ENCODE measurements around the gene CNTROB. TPM values are rescaled to one million over a fixed set of nuclear protein-coding genes. Genes with fewer than 3 reads are reported as not detected.

The CNTROB gene
- total RNA-seq, 1 donor from 2014 or later, result 54.7 TPM

DNA sequence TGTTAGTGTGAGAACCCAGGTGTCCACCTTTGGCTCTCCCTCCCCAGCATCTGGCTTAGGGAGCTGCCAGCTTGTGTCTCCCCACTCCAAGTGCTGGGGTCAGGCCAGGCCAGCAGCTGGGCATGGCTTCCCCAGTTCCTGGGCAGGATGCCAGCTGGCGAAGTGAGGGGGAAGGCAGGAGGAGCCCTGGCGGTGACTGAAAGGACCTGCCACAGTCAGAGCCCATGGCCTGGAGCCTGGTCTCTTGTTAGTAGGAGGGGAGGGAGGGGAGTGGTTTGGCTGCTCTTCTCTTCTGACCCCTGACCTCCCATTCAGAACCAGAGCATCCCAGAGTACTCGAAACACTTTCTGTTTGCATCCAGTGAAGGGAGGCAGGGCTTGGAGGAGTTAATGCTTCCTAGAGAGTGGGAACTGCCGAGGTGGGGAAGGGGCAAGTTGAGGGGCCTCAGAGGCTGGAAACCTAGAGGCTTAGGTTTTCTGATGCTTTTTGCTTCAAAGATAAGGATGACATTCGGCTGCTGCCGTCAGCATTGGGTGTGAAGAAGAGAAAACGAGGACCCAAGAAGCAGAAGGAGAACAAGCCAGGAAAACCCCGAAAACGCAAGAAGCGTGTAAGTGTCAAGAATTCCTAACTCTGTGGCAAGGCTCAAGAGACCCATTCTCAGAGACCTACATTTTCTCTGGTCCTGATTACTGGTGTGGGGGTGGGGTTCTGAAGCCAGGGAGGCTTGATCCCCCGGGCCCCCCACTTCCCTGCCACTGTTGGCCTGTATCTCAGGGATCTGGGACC is 42.6 kb upstream of the CNTROB start:
- H3K36me3 Mint-ChIP-seq (ENCODE audit: low read depth), result peaks cover 28% of the 10 kb centered on the region
- peaks cover 3% of the 10 kb centered on the region for H3K4me1 Mint-ChIP-seq (ENCODE audit: low read depth)
- H3K9me3 Mint-ChIP-seq, result no peaks in the 10 kb centered on the region
- peak overlapping the region; percentile 27 for H3K27ac Mint-ChIP-seq
- no peak for DNase-seq (ENCODE audit: low spot score)
- no peaks in the 10 kb centered on the region for H3K27me3 Mint-ChIP-seq (ENCODE audit: insufficient read depth)
- intact Hi-C loops (cut with micrococcal nuclease), result loop anchor here (5.0 kb wide), 1 partner anchor 263 kb away; the partner anchor contains the start of gene PER1
- H3K4me3 Mint-ChIP-seq, result peak overlapping the region; percentile 9

DNA sequence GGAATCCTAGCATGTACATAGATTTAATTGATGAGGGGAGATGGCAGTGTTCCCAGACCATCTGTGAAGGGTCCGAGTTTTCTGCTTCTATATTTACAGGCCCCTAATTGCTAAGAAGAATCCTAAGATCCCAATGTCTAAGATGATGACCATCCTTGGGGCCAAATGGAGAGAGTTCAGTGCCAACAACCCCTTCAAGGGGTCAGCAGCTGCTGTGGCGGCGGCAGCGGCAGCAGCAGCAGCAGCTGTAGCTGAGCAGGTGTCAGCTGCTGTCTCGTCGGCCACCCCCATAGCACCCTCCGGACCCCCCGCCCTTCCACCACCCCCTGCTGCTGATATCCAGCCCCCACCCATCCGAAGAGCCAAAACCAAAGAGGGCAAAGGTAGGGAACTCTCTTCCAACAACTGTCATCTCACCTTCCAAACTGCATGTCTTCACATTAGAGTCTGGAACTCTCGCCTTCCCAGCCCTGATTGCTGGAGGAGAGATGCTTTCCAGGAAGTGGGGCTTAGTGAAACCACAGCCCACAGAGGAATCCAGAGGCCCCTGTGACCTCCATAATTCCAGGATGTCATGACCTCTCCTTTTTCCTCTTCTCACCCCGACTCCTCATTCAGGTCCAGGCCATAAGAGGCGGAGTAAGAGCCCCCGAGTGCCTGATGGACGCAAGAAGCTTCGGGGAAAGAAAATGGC is 38.7 kb upstream of the CNTROB start:
- peaks cover 11% of the 10 kb centered on the region for H3K4me1 Mint-ChIP-seq (ENCODE audit: low read depth)

DNA sequence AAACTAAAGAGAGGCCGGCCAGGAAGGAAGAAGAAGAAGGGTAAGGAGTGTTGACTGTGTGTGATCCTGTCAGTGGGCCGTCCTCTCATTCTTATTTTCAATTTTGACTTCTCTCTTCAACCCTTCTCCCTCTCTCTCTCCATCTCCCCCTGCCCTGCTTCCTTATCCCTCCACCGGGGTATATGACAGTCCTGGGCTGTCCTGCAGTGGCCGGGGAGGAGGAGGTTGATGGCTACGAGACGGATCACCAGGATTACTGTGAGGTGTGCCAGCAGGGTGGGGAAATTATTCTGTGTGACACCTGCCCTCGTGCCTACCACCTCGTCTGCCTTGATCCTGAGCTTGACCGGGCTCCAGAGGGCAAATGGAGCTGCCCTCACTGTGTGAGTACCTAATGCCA is 37.8 kb upstream of the CNTROB start:
- H3K36me3 Mint-ChIP-seq (ENCODE audit: low read depth), result peaks cover 63% of the 10 kb centered on the region
- H3K4me1 Mint-ChIP-seq (ENCODE audit: low read depth), result peaks cover 11% of the 10 kb centered on the region
- no peak overlapping the region for H3K27ac Mint-ChIP-seq

More for the DNA sequence above, 38.7 kb upstream of the CNTROB start:
- Mint-ChIP-seq H3K27me3 (ENCODE audit: insufficient read depth) (no peaks in the 10 kb centered on the region), H3K4me3 (no peak overlapping the region), H3K9me3 (no peaks in the 10 kb centered on the region), H3K27ac (no peak overlapping the region), H3K36me3 (ENCODE audit: low read depth) (peaks cover 54% of the 10 kb centered on the region)
- DNase-seq (ENCODE audit: low spot score), result no peak
- intact Hi-C loops (cut with micrococcal nuclease), result no loop called here

DNA sequence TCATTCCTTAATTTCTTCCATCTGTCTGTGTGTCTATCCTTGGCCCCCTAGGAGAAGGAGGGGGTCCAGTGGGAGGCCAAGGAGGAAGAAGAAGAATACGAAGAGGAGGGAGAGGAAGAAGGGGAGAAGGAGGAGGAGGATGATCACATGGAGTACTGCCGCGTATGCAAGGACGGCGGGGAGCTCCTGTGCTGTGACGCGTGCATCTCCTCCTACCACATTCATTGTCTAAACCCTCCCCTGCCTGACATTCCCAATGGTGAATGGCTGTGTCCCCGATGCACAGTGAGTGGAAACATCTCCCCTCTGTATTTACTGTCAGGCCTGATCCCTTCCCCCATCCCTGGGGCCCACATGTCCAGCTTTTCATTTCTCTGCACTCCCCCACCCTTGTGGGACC is 37.1 kb upstream of the CNTROB start:
- no peak for DNase-seq (ENCODE audit: low spot score)
- peaks cover 66% of the 10 kb centered on the region for H3K36me3 Mint-ChIP-seq (ENCODE audit: low read depth)
- intact Hi-C loops (cut with micrococcal nuclease), result no loop called here
- no peaks in the 10 kb centered on the region for H3K27me3 Mint-ChIP-seq (ENCODE audit: insufficient read depth)
- no peaks in the 10 kb centered on the region for H3K9me3 Mint-ChIP-seq
- H3K27ac Mint-ChIP-seq, result no peak overlapping the region
- peaks cover 11% of the 10 kb centered on the region for H3K4me1 Mint-ChIP-seq (ENCODE audit: low read depth)
- no peak overlapping the region for H3K4me3 Mint-ChIP-seq

More for the DNA sequence above, 37.8 kb upstream of the CNTROB start:
- intact Hi-C loops (cut with micrococcal nuclease), result no loop called here
- DNase-seq (ENCODE audit: low spot score), result no peak
- Mint-ChIP-seq H3K9me3 (no peaks in the 10 kb centered on the region), H3K4me3 (no peak overlapping the region), H3K27me3 (ENCODE audit: insufficient read depth) (no peaks in the 10 kb centered on the region)

DNA sequence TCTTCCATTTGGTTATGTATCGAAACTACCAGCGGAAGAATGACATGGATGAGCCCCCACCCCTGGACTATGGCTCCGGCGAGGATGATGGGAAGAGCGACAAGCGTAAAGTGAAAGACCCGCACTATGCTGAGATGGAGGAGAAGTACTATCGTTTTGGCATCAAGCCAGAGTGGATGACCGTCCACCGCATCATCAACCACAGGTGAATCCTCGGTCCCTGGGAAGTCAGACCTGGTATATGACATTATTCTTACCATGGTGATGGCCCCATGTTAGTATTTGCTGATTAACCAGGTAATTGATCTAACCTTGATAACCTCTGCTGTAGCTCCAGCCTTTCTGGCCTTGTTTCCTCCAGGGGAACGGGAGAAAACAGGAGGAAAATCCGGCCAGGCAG is 34.9 kb upstream of the CNTROB start:
- intact Hi-C loops (cut with micrococcal nuclease), result no loop called here
- Mint-ChIP-seq H3K4me1 (ENCODE audit: low read depth) (peaks cover 9% of the 10 kb centered on the region), H3K36me3 (ENCODE audit: low read depth) (peaks cover 65% of the 10 kb centered on the region), H3K27ac (no peak overlapping the region), H3K27me3 (ENCODE audit: insufficient read depth) (no peaks in the 10 kb centered on the region), H3K9me3 (no peaks in the 10 kb centered on the region), H3K4me3 (no peak overlapping the region)
- no peak for DNase-seq (ENCODE audit: low spot score)

DNA sequence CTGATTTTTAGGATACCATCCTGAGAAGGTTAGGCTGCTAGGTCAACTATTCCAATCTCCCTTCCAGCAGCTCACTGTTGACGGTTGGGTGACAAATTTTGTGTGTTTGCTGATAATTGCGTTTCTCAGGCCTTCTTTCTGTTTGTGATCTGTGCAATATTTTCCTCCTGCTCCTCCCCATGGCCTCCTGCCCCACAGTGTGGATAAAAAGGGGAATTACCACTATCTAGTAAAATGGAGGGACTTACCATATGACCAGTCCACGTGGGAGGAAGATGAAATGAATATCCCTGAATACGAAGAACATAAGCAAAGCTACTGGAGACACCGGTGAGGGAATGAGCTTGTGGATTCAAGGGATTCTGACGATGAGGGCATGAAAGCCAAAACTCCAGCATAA is 34.2 kb upstream of the CNTROB start:
- DNase-seq (ENCODE audit: low spot score), result no peak
- Mint-ChIP-seq H3K4me1 (ENCODE audit: low read depth) (peaks cover 8% of the 10 kb centered on the region), H3K4me3 (peak overlapping the region; percentile 3), H3K27me3 (ENCODE audit: insufficient read depth) (no peaks in the 10 kb centered on the region), H3K27ac (peak overlapping the region; percentile 79), H3K36me3 (ENCODE audit: low read depth) (peaks cover 67% of the 10 kb centered on the region), H3K9me3 (no peaks in the 10 kb centered on the region)
- intact Hi-C loops (cut with micrococcal nuclease), result loop anchor here (1.0 kb wide), 1 partner anchor 35 kb away; no protein-coding TSS in a partner anchor

DNA sequence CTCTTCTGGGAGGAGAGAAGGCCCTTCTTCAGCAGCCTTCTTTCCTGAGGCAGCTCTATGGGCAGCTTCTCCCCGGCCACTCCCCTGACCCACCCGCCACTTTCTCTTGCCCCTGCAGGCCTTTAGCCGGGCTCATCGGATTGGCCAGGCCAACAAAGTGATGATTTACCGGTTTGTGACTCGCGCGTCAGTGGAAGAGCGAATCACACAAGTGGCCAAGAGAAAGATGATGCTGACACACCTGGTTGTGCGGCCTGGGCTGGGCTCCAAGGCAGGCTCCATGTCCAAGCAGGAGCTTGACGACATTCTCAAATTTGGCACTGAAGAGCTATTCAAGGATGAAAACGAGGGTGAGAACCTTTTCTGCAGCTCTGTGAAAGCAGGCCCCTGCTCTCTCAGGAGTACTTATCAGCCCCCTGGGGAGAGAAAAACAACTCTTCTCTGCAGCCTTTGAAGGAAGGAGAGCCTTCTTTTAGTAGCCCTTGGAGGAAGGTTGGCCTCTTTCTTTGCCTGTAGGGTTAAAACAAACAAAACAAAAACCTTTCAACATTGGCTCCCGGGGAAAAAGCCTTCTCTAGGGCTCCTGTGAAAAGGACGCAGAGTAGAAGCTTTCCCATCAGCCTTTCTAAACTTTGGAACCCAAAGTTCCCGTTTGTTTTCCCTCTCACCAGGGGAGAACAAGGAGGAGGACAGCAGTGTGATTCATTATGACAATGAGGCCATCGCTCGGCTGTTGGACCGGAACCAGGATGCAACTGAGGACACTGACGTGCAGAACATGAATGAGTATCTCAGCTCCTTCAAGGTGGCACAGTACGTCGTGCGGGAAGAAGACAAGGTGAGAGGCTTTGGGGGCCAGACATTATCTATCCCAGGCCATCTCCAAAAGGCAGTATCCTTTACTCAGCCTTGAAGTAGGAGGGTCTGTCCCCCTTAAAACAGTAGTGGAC is 28.6 kb upstream of the CNTROB start:
- no peaks in the 10 kb centered on the region for H3K27me3 Mint-ChIP-seq (ENCODE audit: insufficient read depth)
- no peak for DNase-seq (ENCODE audit: low spot score)
- H3K36me3 Mint-ChIP-seq (ENCODE audit: low read depth), result peaks cover 69% of the 10 kb centered on the region
- no peak overlapping the region for H3K27ac Mint-ChIP-seq
- H3K4me1 Mint-ChIP-seq (ENCODE audit: low read depth), result no peaks in the 10 kb centered on the region
- H3K9me3 Mint-ChIP-seq, result no peaks in the 10 kb centered on the region
- intact Hi-C loops (cut with micrococcal nuclease), result no loop called here
- no peak overlapping the region for H3K4me3 Mint-ChIP-seq

DNA sequence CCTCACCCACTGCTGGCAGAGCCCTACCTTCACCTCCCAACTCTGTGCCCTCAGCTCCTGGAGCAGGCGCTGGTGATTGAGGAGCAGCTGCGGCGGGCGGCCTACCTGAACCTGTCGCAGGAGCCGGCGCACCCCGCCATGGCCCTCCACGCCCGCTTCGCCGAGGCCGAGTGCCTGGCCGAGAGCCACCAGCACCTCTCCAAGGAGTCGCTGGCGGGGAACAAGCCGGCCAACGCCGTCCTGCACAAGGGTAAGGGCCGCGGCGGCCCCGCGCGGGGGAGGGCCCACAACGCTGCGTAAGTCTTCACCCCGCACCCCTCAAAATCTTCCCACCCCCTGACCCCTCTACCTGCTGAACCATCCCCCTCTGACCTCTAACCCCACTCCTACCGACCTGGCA is 22.9 kb upstream of the CNTROB start:
- Mint-ChIP-seq H3K27me3 (ENCODE audit: insufficient read depth) (no peaks in the 10 kb centered on the region), H3K27ac (no peak overlapping the region), H3K4me1 (ENCODE audit: low read depth) (peaks cover 14% of the 10 kb centered on the region), H3K9me3 (no peaks in the 10 kb centered on the region), H3K4me3 (no peak overlapping the region), H3K36me3 (ENCODE audit: low read depth) (peaks cover 58% of the 10 kb centered on the region)
- DNase-seq (ENCODE audit: low spot score), result no peak
- intact Hi-C loops (cut with micrococcal nuclease), result no loop called here

DNA sequence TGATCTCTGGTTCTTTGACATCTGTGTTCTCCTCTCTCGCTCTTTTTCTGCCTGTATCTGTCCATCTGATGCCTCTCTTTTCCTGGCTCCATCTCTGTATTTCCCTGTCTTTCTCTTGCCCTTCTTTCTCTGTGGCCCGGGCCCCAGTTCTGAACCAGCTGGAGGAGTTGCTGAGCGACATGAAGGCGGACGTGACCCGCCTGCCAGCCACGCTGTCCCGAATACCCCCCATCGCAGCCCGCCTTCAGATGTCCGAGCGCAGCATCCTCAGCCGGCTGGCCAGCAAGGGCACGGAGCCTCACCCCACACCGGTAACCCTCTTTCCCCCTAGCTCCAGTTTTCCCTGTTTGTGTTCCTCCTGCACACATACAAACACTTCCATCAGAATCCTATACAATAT is 21.7 kb upstream of the CNTROB start:
- H3K9me3 Mint-ChIP-seq, result no peaks in the 10 kb centered on the region
- DNase-seq (ENCODE audit: low spot score), result no peak
- H3K27me3 Mint-ChIP-seq (ENCODE audit: insufficient read depth), result no peaks in the 10 kb centered on the region
- H3K36me3 Mint-ChIP-seq (ENCODE audit: low read depth), result peaks cover 53% of the 10 kb centered on the region
- intact Hi-C loops (cut with micrococcal nuclease), result no loop called here
- H3K4me3 Mint-ChIP-seq, result no peak overlapping the region
- H3K27ac Mint-ChIP-seq, result peak overlapping the region; percentile 20
- H3K4me1 Mint-ChIP-seq (ENCODE audit: low read depth), result peaks cover 22% of the 10 kb centered on the region

DNA sequence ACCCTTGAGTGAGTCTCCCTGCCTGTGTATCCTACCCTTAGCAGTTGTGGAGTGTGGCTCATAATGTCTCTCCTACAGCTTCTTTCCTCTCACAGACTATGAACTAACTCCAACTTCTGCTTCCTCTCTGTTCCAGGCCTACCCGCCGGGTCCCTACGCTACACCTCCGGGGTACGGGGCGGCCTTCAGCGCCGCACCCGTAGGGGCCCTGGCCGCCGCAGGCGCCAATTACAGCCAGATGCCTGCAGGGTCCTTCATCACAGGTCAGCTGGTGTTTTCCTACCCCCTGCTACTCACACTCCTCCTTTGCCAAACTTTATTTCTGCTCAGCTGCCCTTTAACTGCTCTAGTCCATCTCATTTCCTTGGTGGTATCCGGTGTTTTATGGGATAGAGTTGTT is 21.3 kb upstream of the CNTROB start:
- no peak for DNase-seq (ENCODE audit: low spot score)
- H3K4me3 Mint-ChIP-seq, result no peak overlapping the region
- intact Hi-C loops (cut with micrococcal nuclease), result no loop called here
- no peaks in the 10 kb centered on the region for H3K27me3 Mint-ChIP-seq (ENCODE audit: insufficient read depth)
- peaks cover 51% of the 10 kb centered on the region for H3K36me3 Mint-ChIP-seq (ENCODE audit: low read depth)
- H3K4me1 Mint-ChIP-seq (ENCODE audit: low read depth), result peaks cover 24% of the 10 kb centered on the region
- H3K9me3 Mint-ChIP-seq, result no peaks in the 10 kb centered on the region
- no peak overlapping the region for H3K27ac Mint-ChIP-seq

DNA sequence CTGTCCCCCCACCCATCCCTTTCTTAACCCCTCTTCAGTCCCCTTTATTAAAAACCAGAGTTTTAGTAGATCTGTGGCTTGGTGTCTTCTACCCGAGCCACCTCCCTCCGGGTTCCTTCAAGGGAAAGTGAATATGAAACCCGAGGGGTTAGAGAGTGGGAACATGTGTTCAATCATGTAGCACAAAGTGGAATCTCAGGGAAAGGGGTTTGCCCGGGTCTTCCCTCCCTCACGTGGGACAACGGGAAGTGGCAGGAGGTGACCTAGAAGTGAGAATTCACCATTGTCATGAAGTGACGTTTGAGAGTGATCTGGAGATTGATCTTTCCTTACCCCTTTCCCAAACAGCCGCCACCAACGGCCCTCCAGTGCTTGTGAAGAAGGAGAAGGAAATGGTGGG is 20.9 kb upstream of the CNTROB start:
- intact Hi-C loops (cut with micrococcal nuclease), result no loop called here
- DNase-seq (ENCODE audit: low spot score), result no peak
- peaks cover 24% of the 10 kb centered on the region for H3K4me1 Mint-ChIP-seq (ENCODE audit: low read depth)
- H3K36me3 Mint-ChIP-seq (ENCODE audit: low read depth), result peaks cover 50% of the 10 kb centered on the region
- no peak overlapping the region for H3K27ac Mint-ChIP-seq
- H3K9me3 Mint-ChIP-seq, result no peaks in the 10 kb centered on the region
- H3K4me3 Mint-ChIP-seq, result no peak overlapping the region
- no peaks in the 10 kb centered on the region for H3K27me3 Mint-ChIP-seq (ENCODE audit: insufficient read depth)

DNA sequence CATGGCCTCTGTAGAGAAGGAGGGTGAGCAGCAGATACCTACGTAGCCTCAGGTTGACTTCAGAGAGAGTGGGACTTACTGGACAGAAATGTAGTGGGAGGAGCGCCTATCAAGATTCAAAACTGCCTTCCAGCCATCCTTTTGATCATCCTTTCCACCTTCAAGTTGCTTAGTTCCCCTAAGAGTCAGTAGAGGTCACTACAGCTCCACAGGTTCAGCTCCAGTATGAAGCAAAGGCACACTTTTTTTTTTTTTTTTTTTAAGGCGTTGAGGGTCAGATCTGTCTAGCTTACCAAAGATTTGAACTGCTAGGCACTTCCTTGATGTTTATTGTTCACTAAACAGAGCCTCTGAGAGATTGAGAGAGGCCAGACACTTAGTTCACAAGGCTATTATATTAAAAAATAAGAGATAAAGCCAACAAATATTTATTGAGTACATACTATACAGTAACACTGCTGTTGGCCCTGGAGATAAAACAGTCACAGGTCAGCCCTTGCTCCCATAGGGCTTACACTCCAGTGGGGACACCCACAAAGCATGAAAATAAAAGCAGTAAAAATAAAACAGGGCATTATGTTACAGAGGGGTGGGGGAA is 19.0 kb upstream of the CNTROB start:
- H3K4me3 Mint-ChIP-seq, result peak overlapping the region; percentile 75
- H3K27ac Mint-ChIP-seq, result peak overlapping the region; percentile 45
- peak; percentile 49 for DNase-seq (ENCODE audit: low spot score)
- peaks cover 33% of the 10 kb centered on the region for H3K4me1 Mint-ChIP-seq (ENCODE audit: low read depth)
- no peaks in the 10 kb centered on the region for H3K27me3 Mint-ChIP-seq (ENCODE audit: insufficient read depth)
- intact Hi-C loops (cut with micrococcal nuclease), result loop anchor here (1.0 kb wide), 5 partner anchors 51 to 144 kb away; partner anchors contain the start of gene NAA38
- H3K9me3 Mint-ChIP-seq, result no peaks in the 10 kb centered on the region
- peaks cover 40% of the 10 kb centered on the region for H3K36me3 Mint-ChIP-seq (ENCODE audit: low read depth)
